ENCODE results near the gene TAGLN2. TPM values are rescaled to one million over a fixed set of nuclear protein-coding genes. Genes with fewer than 3 reads are reported as not detected.

TAGLN2 gene
- total RNA-seq, 1 experiment from 2014 or later = 387 TPM

GRCh38 chr1:159957824-159958268 is 32.5 kb upstream of the TAGLN2 start:
- H3K27me3 ChIP-seq (ENCODE audit: control insufficient read depth, insufficient read depth, low read length) = peaks cover 3% of the 10 kb centered on the region; the same call in 1 of the 2 replicates
- H3K36me3 ChIP-seq (replicated peaks; ENCODE audit: control insufficient read depth, insufficient read depth, low read length) = no peaks in the 10 kb centered on the region
- DNase-seq = no peak
- H3K4me3 ChIP-seq (ENCODE audit: insufficient read depth, low read depth, low read length) = no peak overlapping the region

- Histone ChIP-seq H3K27me3 (ENCODE audit: control insufficient read depth, insufficient read depth, low read length) (peaks cover 3% of the 10 kb centered on the region; the same call in 1 of the 2 replicates), H3K36me3 (replicated peaks; ENCODE audit: control insufficient read depth, insufficient read depth, low read length) (no peaks in the 10 kb centered on the region), H3K4me3 (ENCODE audit: insufficient read depth, low read depth, low read length) (no peak overlapping the region)
- no peak for DNase-seq
Observed at GRCh38 chr1:159955456-159955855, 30.1 kb upstream of the TAGLN2 start.

GRCh38 chr1:159953536-159954515 is 28.5 kb upstream of the TAGLN2 start, which contains the start of gene SLAMF9:
Gene SLAMF9, minus strand, starts transcription at chr1:159954237. Its CDS starts 100 bp downstream, at chr1:159954137.
- H3K4me3 ChIP-seq (ENCODE audit: insufficient read depth, low read depth, low read length) = no peak within 1 kb of the TSS
- H3K27me3 ChIP-seq (ENCODE audit: control insufficient read depth, insufficient read depth, low read length) = peaks cover 3% of the 10 kb centered on the region; the same call in 1 of the 2 replicates
- DNase-seq = no peak
- no peaks in the 10 kb centered on the region for H3K36me3 ChIP-seq (replicated peaks; ENCODE audit: control insufficient read depth, insufficient read depth, low read length)

- DNase-seq = no peak
- Histone ChIP-seq H3K4me3 (ENCODE audit: insufficient read depth, low read depth, low read length) (no peak overlapping the region), H3K27me3 (ENCODE audit: control insufficient read depth, insufficient read depth, low read length) (peaks cover 3% of the 10 kb centered on the region; the same call in 1 of the 2 replicates), H3K36me3 (replicated peaks; ENCODE audit: control insufficient read depth, insufficient read depth, low read length) (no peaks in the 10 kb centered on the region)
Observed at GRCh38 chr1:159952932-159953331, 27.6 kb upstream of the TAGLN2 start.

GRCh38 chr1:159951551-159951950 is 26.2 kb upstream of the TAGLN2 start:
- no peak for DNase-seq
- Histone ChIP-seq H3K4me3 (ENCODE audit: insufficient read depth, low read depth, low read length) (no peak overlapping the region), H3K27me3 (ENCODE audit: control insufficient read depth, insufficient read depth, low read length) (peaks cover 5% of the 10 kb centered on the region; the same call in 1 of the 2 replicates), H3K36me3 (replicated peaks; ENCODE audit: control insufficient read depth, insufficient read depth, low read length) (no peaks in the 10 kb centered on the region)

GRCh38 chr1:159951016-159951415 is 25.7 kb upstream of the TAGLN2 start:
- peaks cover 6% of the 10 kb centered on the region; the same call in 1 of the 2 replicates for H3K27me3 ChIP-seq (ENCODE audit: control insufficient read depth, insufficient read depth, low read length)
- H3K36me3 ChIP-seq (replicated peaks; ENCODE audit: control insufficient read depth, insufficient read depth, low read length) = no peaks in the 10 kb centered on the region
- no peak for DNase-seq
- H3K4me3 ChIP-seq (ENCODE audit: insufficient read depth, low read depth, low read length) = no peak overlapping the region

GRCh38 chr1:159949981-159950381 is 24.7 kb upstream of the TAGLN2 start:
- H3K27me3 ChIP-seq (ENCODE audit: control insufficient read depth, insufficient read depth, low read length) = peaks cover 6% of the 10 kb centered on the region; the same call in 1 of the 2 replicates
- H3K4me3 ChIP-seq (ENCODE audit: insufficient read depth, low read depth, low read length) = no peak overlapping the region
- no peaks in the 10 kb centered on the region for H3K36me3 ChIP-seq (replicated peaks; ENCODE audit: control insufficient read depth, insufficient read depth, low read length)
- DNase-seq = no peak

- DNase-seq = no peak
- Histone ChIP-seq H3K27me3 (ENCODE audit: control insufficient read depth, insufficient read depth, low read length) (peaks cover 13% of the 10 kb centered on the region; the same call in 1 of the 2 replicates), H3K36me3 (replicated peaks; ENCODE audit: control insufficient read depth, insufficient read depth, low read length) (no peaks in the 10 kb centered on the region), H3K4me3 (ENCODE audit: insufficient read depth, low read depth, low read length) (no peak overlapping the region)
Observed at GRCh38 chr1:159949123-159949522, 23.8 kb upstream of the TAGLN2 start.

- no peak for DNase-seq
- no peak overlapping the region for H3K4me3 ChIP-seq (ENCODE audit: insufficient read depth, low read depth, low read length)
- H3K27me3 ChIP-seq (ENCODE audit: control insufficient read depth, insufficient read depth, low read length) = peaks cover 10% of the 10 kb centered on the region; the same call in 1 of the 2 replicates
- no peaks in the 10 kb centered on the region for H3K36me3 ChIP-seq (replicated peaks; ENCODE audit: control insufficient read depth, insufficient read depth, low read length)
Observed at GRCh38 chr1:159947942-159948341, 22.6 kb upstream of the TAGLN2 start.

GRCh38 chr1:159946242-159947187 is 21.2 kb upstream of the TAGLN2 start:
- DNase-seq = no peak
- H3K36me3 ChIP-seq (replicated peaks; ENCODE audit: control insufficient read depth, insufficient read depth, low read length) = no peaks in the 10 kb centered on the region
- peak overlapping the region; percentile 73 for H3K4me3 ChIP-seq (ENCODE audit: insufficient read depth, low read depth, low read length)
- H3K27me3 ChIP-seq (ENCODE audit: control insufficient read depth, insufficient read depth, low read length) = peaks cover 10% of the 10 kb centered on the region; the same call in 1 of the 2 replicates

GRCh38 chr1:159945483-159946241 is 20.4 kb upstream of the TAGLN2 start, which contains the start of gene IGSF9:
Gene IGSF9, minus strand, starts transcription at chr1:159945613. Its CDS starts 2,159 bp downstream, at chr1:159943454.
- no peaks in the 10 kb centered on the region; the same call in 1 of the 2 replicates for H3K36me3 ChIP-seq (replicated peaks; ENCODE audit: control insufficient read depth, insufficient read depth, low read length)
- H3K27me3 ChIP-seq (ENCODE audit: control insufficient read depth, insufficient read depth, low read length) = peaks cover 10% of the 10 kb centered on the region; the same call in 1 of the 2 replicates
- peak; percentile 98 for DNase-seq
- peak within 1 kb of the TSS; percentile 73 for H3K4me3 ChIP-seq (ENCODE audit: insufficient read depth, low read depth, low read length)

- DNase-seq = peak; percentile 72
- peaks cover 10% of the 10 kb centered on the region; the same call in 1 of the 2 replicates for H3K27me3 ChIP-seq (ENCODE audit: control insufficient read depth, insufficient read depth, low read length)
- peak overlapping the region; percentile 73 for H3K4me3 ChIP-seq (ENCODE audit: insufficient read depth, low read depth, low read length)
- H3K36me3 ChIP-seq (replicated peaks; ENCODE audit: control insufficient read depth, insufficient read depth, low read length) = no peaks in the 10 kb centered on the region; the same call in none of the 2 replicates
Observed at GRCh38 chr1:159944623-159945455, 19.5 kb upstream of the TAGLN2 start.

Measured in H7 (cell line).